ENCODE measurements around the gene MYEF2.

The MYEF2 gene, protein sequence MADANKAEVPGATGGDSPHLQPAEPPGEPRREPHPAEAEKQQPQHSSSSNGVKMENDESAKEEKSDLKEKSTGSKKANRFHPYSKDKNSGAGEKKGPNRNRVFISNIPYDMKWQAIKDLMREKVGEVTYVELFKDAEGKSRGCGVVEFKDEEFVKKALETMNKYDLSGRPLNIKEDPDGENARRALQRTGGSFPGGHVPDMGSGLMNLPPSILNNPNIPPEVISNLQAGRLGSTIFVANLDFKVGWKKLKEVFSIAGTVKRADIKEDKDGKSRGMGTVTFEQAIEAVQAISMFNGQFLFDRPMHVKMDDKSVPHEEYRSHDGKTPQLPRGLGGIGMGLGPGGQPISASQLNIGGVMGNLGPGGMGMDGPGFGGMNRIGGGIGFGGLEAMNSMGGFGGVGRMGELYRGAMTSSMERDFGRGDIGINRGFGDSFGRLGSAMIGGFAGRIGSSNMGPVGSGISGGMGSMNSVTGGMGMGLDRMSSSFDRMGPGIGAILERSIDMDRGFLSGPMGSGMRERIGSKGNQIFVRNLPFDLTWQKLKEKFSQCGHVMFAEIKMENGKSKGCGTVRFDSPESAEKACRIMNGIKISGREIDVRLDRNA

DNA sequence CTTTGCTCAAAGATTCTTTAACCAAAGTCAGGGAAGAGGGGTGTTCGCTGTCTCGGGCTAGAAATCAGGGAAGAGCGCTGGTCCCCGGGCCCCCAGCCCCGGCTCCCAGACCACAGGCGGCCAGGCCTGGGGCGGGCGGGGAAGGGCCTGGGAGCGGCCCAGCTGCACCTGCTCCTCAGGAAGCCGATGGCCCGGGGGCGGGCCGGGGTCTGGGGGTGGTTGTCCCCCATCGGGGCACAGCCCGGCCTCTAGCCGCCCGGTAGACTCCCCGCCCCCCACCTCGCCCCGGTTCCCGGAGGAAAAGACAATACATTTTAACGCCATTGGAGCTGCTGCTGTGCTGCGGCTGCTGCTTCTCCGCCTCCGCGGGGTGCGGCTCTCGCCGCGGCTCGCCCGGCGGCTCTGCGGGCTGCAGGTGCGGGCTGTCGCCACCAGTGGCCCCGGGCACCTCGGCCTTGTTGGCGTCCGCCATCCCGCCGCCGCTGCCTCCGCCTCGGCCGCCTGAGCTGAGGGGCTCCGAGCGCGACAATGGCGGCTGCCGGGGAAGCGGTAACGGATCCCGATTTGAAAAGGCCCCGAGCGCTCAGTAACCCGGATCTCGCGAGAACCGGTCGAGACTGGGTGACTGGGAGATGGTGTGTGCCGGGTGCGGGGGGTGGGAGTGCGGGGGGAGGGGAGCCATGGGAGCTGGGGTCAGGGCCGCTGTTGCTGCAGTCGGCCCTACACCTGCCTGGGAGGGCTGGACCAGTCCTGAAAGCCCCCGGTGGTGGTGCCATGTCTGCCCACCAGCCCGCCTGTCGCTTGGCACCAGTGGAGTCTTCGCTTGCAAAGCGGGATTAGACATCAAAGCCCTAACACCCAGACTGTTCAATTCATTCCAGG lies at the start of gene MYEF2:
Gene MYEF2, minus strand, starts transcription at position 530 of the 882 bp plus-strand sequence. Its CDS starts 58 bp downstream, at position 472.
- DNase-seq = peak; percentile 74

- no peak for DNase-seq
These were observed 47.7 kb upstream of the MYEF2 start for GRCh38 chr15:48225771-48226170.

DNA sequence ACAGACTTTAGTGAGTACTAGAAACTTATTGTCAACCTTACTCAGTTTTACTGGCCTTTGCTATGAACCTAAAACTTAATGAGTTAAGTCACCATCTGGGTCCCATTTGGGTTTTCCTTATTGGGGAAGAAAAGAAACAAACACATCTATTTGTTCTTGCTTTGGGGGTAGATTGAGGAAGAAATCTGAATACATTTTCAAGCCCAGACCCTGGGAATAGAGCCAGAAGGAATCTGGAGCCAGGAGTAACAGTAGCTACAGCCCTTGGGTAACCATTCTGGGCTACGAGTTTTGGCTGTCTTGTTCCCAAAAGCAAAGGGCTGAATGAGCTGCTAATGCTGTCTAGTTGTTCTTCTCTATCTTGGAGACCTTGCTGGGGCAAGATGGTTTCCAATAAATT lies 44.5 kb upstream of the MYEF2 start:
- no peak for DNase-seq

- DNase-seq = peak; percentile 8
These were observed 43.8 kb upstream of the MYEF2 start for GRCh38 chr15:48221885-48222284.

DNA sequence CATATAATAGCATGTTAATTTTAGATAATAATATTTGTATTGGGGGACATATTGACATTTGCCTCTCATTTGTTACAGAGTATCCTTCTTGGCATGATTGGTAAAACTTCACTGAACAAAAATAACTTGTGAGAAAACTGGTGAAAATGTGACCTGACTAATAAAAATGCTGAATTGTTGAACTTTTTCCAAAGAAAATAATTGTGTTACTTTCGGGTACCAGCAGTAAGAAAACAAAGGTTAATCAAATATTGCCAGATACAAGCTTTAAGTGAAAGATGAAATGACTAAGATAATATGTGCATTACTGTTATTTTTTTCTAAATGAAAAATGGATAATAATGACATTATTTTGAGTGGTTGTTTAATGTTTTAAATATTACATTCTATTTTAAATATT lies 43.2 kb upstream of the MYEF2 start:
- DNase-seq = no peak

DNA sequence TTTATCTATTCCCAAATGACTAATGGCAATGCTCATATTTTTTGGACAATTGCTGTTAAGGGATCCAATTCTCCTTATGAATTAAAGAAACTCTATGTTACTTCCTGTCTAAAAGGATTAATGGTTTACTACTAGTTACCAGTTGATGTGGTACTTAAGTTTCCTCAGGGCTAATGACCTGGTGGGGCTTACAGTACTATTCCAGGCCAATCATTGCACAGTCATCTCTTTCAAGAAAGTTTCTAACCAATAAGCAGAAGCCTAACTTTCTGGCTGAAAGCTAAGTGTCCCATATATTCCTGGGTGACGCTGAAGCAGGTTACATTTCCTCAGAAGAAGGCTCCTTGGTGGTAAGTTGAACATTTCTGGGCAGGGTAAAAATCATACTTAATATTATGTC lies 27.9 kb upstream of the MYEF2 start, which contains the start of gene SLC12A1:
Gene SLC12A1, plus strand, starts transcription at position 322 of the 400 bp plus-strand sequence. CDS start 1,418 bp downstream, outside the sequence.
- DNase-seq = no peak

- no peak for DNase-seq
These were observed 24.0 kb upstream of the MYEF2 start for GRCh38 chr15:48202068-48202467.

DNA sequence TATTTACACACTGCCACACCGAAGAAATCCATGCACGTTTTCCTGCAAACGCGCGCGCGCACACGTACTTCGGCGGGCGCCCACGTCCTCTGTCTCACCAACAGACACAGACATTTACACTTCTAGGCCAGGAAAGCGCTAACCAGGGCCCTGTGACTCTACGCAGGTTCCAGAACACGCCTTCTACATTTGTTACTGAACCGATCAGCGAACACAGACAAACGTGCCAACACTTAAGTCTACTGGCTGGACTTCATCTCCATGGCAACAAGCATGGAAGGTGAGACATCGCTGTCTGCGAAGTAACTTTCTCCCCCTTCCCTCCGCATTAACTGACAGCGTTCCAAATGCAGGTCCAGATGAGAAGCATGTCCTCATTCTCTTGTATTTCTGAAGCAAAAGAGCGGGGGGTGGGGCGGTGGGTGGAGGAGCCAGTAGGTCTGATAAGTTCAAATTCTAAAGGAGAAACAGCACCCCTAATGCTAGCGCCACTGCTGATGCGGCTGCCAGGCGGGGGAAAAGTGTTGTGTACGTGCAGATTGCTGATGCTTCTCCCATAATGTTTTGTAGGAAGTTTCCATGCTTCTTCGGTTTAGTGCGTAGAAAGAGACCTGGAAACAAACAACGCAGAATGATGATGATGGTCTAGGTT lies 13.6 kb upstream of the MYEF2 start, which contains the start of gene CTXN2:
Gene CTXN2, plus strand, starts transcription at position 92 of the 652 bp plus-strand sequence. CDS start 9,636 bp downstream, outside the sequence.
- no peak for DNase-seq

- peak; percentile 33 for DNase-seq
These were observed 13.0 kb upstream of the MYEF2 start for GRCh38 chr15:48190932-48191573.

DNA sequence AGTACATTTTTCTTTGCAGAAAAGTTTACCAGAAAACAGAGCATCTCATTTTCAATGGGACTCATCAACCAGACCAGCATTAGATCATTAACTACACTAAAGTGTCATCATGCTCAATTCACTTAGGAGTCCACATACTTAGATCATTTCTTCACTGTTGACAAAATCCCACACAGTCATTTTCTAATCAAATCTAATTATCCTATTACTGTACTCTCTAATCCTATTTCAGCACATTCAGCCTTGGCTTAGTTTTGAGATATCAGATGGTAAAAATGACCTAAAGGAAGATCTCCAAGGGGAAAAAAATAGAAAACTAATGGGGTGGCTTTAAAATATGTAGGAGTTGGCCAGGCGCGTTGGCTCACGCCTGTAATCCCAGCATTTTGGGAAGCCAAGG lies 8.2 kb upstream of the MYEF2 start:
- DNase-seq = no peak

DNA sequence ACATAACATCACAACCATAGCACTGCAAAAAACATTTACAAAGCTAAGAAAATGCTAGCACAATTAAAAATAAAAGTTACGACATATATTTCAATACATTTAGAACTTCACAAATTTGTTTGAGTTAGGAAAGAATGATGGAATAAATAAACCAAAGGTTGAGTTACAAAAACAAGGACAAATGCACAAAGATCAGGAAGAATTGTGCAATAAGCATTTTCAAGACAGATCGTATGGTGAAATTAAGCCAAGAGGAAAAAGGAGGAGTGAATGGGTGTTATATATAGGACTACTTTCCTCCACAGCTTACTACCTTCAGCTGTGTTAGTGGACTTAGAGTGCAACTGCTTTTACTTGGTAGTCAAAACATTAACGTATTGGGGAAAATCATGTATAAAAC lies 7.4 kb upstream of the MYEF2 start:
- no peak for DNase-seq

- DNase-seq = no peak
These were observed 4.7 kb upstream of the MYEF2 start for GRCh38 chr15:48182749-48183148.

GRCh38 chr15:48178648-48178931 lies 495 bp upstream of the MYEF2 start:
- DNase-seq = no peak

DNA sequence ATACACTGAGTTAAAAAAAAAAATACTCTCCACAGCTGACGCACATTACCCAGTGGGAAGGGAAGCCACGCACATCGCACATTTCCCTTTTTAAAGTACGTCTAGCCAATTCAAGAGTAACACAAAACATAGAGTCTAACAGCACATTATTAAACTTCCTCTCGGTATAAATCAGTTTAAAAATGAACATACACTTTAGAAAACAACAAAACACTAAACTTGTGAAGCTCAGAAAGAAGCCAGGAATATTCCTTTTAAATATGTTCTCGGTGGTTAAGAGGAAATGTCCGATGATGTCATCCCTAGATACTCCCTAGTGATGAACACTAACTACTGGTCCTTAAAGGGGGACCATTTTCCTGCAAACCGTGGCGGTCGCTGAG lies 721 bp downstream of the MYEF2 start:
- no peak for DNase-seq

GRCh38 chr15:48176957-48177356 lies 1.1 kb downstream of the MYEF2 start:
- DNase-seq = no peak

GRCh38 chr15:48176112-48176511 lies 2.0 kb downstream of the MYEF2 start:
- DNase-seq = no peak

GRCh38 chr15:48175126-48175525 lies 3.0 kb downstream of the MYEF2 start:
- DNase-seq = no peak

DNA sequence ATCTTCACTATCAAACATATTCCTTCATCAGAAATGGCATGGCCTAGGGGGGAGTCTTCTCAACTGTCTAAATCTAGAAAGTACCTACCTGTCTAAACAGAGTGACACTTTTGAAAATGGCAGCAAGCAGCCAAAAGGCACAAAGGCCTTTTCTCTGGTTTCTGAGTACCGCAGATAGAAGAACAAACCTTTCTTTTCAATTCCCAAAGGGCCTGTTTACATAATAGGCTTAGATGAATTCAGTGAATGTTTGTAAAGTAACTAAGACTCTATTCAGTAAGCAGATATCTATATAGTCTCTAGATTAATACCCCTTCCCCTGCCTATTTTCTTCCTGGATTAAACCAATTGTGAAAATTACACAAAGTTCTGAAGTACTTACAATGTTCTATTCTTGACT lies 7.1 kb downstream of the MYEF2 start:
- no peak for DNase-seq

DNA sequence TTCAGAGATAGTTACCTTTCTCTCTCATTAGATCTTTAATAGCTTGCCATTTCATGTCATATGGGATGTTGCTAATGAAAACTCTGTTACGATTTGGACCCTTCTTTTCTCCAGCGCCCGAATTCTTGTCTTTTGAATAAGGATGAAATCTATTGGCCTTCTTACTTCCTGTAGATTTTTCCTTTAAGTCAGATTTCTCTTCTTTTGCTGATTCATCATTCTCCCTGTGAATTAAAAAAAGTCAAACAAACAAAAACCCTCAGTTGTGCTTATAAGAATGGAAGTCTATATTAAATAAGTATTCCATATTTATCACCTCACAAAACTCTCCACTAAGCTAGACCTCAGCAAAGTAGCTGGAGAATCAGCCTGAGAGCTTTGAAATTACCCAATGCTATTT lies 9.5 kb downstream of the MYEF2 start:
- DNase-seq = no peak

DNA sequence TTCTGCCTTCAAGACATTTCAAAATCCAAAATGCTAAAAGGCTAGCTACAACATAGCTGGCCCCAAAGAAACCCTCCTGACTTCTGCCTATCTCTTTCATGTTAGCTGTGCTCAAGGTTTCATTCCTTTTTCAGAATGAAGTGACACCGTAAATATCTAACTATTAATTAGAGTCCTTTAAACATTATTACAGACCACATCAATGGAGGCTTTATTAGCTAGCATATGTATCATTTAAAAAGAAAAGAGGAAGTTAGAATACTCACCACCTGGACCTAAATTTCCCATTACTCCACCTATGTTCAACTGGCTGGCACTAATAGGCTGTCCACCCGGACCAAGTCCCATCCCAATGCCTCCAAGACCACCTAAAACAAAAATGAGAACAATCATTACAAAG lies 24.6 kb downstream of the MYEF2 start:
- DNase-seq = no peak

DNA sequence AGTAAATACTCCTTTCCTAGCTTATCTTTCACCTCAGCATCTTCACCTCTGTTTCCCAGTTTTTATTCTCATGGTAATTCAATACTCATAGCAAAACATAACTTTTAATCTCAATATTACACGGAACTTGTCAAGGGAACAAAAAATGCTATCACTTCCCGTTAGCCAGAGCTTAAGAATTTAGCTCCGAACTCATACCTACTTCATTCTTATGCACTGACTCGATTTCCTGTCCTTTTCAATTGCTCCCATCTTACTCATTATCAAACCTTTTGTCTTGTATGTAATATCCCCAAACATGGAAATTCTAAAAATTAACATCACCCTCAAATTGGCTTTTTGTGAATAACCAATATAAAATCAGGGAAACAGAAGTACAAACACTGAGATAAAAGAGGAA lies 28.2 kb downstream of the MYEF2 start:
- no peak for DNase-seq

DNA sequence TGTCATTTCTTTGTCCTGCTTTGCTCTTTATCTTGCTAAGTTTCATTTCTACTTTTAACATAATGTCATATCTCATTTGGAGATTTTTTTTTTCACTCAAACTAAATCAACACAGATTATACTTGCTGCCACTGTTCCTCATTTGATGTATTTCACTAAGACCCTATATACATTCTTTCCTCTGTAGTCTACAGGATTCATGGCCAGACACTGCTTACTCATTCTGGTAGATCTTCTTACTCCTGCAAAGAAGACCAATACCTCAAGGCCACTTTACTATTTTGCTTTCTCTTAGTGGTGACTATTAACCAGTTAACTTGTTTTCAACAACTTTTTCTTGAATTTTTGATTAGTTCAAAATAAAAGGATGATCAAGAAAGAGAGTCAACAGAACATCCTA lies 30.7 kb downstream of the MYEF2 start:
- no peak for DNase-seq

- no peak for DNase-seq
These were observed 32.2 kb downstream of the MYEF2 start for GRCh38 chr15:48145923-48146322.

Measured in NCI-H1048 (cell line).